Measurements from ENCODE around the gene NIPBL. TPM values are rescaled to one million over a fixed set of nuclear protein-coding genes. Genes with fewer than 3 reads are reported as not detected.

The NIPBL gene
- total and polyA plus RNA-seq, 2 of the 8 experiments (the other 6 are each of a cell fraction or from before 2014, with no cell fraction given), result 21.1 to 53.5 TPM

GRCh38 chr5:36887532-36887931 lies 11.0 kb downstream of the NIPBL start:
- Histone ChIP-seq H4K8ac (ENCODE audit: extremely low read depth, insufficient read depth, low read length) (no peak overlapping the region), H3K4ac (replicated peaks; ENCODE audit: insufficient read length, low read depth, low read length) (no peak overlapping the region), H2BK20ac (ENCODE audit: low read length) (no peak overlapping the region), H3K79me1 (ENCODE audit: low read depth, low read length) (peaks cover 8% of the 10 kb centered on the region), H3K9ac (replicated peaks in 1 of 4; ENCODE audit: extremely low read depth in 1 of 4, low read depth in 3 of 4, low read length in 3 of 4) (no peak overlapping the region), H2BK15ac (ENCODE audit: low read length) (no peak overlapping the region), H2BK5ac (ENCODE audit: low read depth, low read length) (no peak overlapping the region), H3K23me2 (ENCODE audit: low read depth, low read length) (no peaks in the 10 kb centered on the region), H3K9me3 (ENCODE audit: insufficient read depth in 2 of 2, low read depth in 1 of 2, low read length in 1 of 2) (0 out of 4 replicates have a peak, but pooled peaks cover 0 to 2% of the 10 kb centered on the region in 2 experiments), H3K23ac (ENCODE audit: insufficient read length) (no peak overlapping the region), H3K14ac (ENCODE audit: insufficient read length) (no peak overlapping the region), H3K56ac (replicated peaks; ENCODE audit: insufficient read length, low read depth, low read length) (no peak overlapping the region), H3K27me3 (replicated peaks in 1 of 4; ENCODE audit: control insufficient read depth in 3 of 4, extremely low read depth in 1 of 4, insufficient read depth in 3 of 4, low read length in 3 of 4) (no peaks in the 10 kb centered on the region), H3K18ac (ENCODE audit: extremely low read depth, low read length) (no peak overlapping the region), H3K4me1 (replicated peaks in 1 of 4; ENCODE audit: control insufficient read depth in 3 of 4, insufficient read depth in 4 of 4, low read length in 3 of 4) (no peaks in the 10 kb centered on the region; a peak in 1 of 7 replicates), H4K20me1 (replicated peaks in 1 of 2; ENCODE audit: control insufficient read depth in 1 of 2, insufficient read depth in 2 of 2, low read length in 2 of 2) (peaks cover 4 to 5% of the 10 kb centered on the region in 2 experiments), H2BK12ac (ENCODE audit: low read depth, low read length) (no peak overlapping the region), H2BK120ac (replicated peaks; ENCODE audit: low read depth, low read length) (no peak overlapping the region), H3K79me2 (ENCODE audit: control insufficient read depth in 1 of 2, insufficient read depth in 2 of 2, low read length in 2 of 2) (peaks cover 14 to 95% of the 10 kb centered on the region in 2 experiments), H2AK5ac (ENCODE audit: low read depth, low read length) (no peak overlapping the region), H3K4me3 (ENCODE audit: extremely low read depth in 1 of 4, insufficient read depth in 2 of 4, low read depth in 3 of 4, low read length in 4 of 4) (no peak overlapping the region), H3K4me2 (ENCODE audit: insufficient read depth in 1 of 2, low read depth in 2 of 2, low read length in 2 of 2) (no peak overlapping the region), H3K36me3 (ENCODE audit: control insufficient read depth in 2 of 4, insufficient read depth in 4 of 4, low read length in 3 of 4) (no peaks in the 10 kb centered on the region; a peak in 2 of 8 replicates), H2AFZ (ENCODE audit: low read length) (no peak overlapping the region), H4K91ac (replicated peaks; ENCODE audit: insufficient read length, low read length) (no peak overlapping the region), H4K5ac (ENCODE audit: insufficient read length, low read depth, low read length) (no peak overlapping the region), H3K27ac (ENCODE audit: low read depth, low read length) (no peak overlapping the region)
- FAIRE-seq, result no peak
- no peak for DNase-seq (ENCODE audit: low read depth in 1 of 2, low spot score in 2 of 2)
- ChIA-PET CTCF (ENCODE audit: partially characterized antibody) (no interaction called here), POLR2A (ENCODE audit: partially characterized antibody) (interaction anchor here (1.4 kb wide), 1 partner anchor 10 kb away, joined by 3 read pairs; no protein-coding TSS in a partner anchor)
- TF ChIP-seq CEBPB (IDR thresholded peaks at IDR 0.05; ENCODE audit: low read depth, low read length) (no peak), RNF2 (IDR thresholded peaks at IDR 0.05; ENCODE audit: borderline replicate concordance, low read depth, low read length, missing control alignments, poor library complexity, severe bottlenecking) (no peak), NANOG (IDR thresholded peaks at IDR 0.05; ENCODE audit: insufficient read depth, low read depth, low read length, poor library complexity, severe bottlenecking) (no peak), KDM4A (IDR thresholded peaks at IDR 0.05; ENCODE audit: low read depth, low read length, severe bottlenecking) (no peak), CTBP2 (IDR thresholded peaks at IDR 0.05; ENCODE audit: borderline replicate concordance, insufficient read depth, insufficient read length, low read length) (no peak)

Data from H1 (cell line).